Stimulated activated CD4-positive, alpha-beta T cell treated with anti-CD3 and anti-CD28 coated beads, Interleukin-2, amount 100 ng/mL, for 4 hours (primary cell): ENCODE measurements around the gene SEPTIN1.
A peak's percentile ranks its signal among the peaks of the same experiment; 100 is the strongest.

Source experiments
- DNase-seq: peaks from one replicate; pipeline ENCODE4 v3.0.0-alpha.2; 2020; ENCODE audit warnings: low read depth

SEPTIN1 gene, protein sequence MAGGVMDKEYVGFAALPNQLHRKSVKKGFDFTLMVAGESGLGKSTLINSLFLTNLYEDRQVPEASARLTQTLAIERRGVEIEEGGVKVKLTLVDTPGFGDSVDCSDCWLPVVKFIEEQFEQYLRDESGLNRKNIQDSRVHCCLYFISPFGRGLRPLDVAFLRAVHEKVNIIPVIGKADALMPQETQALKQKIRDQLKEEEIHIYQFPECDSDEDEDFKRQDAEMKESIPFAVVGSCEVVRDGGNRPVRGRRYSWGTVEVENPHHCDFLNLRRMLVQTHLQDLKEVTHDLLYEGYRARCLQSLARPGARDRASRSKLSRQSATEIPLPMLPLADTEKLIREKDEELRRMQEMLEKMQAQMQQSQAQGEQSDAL

DNA sequence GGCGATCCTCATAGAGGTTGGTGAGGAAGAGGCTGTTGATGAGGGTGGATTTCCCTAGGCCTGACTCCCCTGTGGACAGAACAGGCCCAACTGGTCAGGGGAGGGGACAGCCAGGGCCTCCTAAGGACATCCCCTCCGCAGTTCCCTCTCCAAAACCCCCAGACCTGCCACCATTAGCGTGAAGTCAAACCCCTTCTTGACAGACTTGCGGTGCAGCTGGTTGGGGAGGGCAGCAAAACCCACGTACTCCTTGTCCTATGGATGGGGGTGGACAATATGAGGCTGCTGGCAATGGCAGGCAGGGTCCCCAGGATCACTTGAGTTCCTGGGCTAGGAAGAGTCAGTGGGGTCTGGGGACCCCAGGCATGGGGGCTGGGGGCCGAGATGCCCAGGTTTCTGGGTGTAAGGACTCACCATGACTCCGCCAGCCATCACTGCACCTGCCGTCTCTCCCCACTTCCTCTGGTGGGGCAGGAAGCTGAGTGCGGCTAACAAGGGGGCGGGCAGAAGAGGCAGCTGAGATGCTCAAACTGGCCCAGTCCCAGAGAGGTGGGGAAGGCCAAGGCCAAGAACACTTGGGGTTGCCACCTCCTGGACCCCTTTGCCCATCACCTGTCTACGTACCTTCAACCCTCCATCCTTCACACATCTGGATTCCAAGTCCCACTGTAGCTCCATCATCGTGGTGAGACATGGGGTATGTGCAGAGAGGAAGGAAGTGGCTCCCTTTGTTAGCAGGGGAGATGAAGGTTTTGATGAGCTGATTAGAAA is at the start of gene SEPTIN1:
Gene SEPTIN1, minus strand, starts transcription at position 451 of the 771 bp plus-strand sequence. Its CDS starts 19 bp downstream, at position 432.
- DNase-seq, result peak; percentile 62

DNA sequence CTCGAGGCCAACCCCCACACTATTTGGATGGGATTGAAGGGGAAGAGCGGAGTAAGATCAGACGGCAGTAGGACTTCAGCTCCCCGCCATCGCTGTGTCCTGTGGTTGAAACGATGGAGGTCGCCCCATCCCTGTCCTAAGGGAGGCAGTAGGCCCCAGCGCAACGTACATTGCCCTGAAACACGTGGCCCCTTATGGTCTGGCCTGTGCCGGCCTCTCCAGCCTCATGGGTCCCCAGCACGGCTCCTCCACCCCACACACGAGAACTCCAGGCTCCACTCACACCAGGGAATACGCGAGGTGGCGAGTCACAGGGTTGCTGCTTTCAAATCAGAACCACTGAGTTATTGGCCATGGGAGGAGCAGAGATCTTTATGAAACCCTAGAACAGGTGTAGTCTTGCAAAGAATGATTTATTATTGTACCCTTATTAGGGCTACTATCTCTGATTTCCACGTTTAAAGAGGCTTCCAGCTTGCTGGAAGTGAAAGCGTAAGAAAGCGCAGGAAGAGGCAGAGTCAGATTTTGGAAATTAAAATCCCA is 48.1 kb upstream of the SEPTIN1 start:
- no peak for DNase-seq

DNA sequence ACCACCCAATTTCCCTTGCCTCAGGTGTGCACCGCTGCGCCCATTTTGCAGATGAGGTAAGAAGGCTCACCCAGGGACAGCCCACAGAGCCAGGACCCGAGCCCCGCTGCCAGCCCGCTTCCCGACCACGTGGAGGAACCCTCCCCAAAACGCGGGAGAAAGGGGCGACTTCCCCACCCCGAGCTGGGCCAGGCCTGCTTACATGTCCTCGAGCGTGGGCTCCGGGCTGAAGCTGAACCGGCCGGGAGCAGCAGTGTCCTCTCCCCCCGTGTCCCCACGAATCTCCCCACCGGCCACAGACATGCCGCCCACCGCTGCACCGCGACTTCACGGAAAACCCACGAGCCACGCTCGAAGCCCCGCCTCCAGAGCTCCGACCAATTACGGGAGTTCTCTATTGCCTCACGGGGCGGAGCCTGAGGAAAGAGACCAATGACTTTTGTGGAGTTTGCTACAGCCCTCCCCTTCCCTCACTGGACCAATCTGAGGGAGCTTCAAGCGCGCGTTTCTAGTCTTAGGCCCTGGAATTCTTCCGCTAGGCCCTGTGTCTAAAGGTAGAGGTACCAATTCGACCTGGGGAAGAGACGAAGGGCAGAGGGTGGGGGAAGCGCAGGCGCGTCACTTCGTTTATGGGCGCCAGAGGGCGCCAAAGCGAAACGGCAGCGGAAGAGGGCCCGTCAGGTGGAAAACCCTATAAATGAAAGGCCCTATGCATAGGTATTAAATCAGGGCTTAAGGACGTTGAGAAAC is 47.5 kb upstream of the SEPTIN1 start, which contains the start of gene DCTPP1:
Gene DCTPP1, minus strand, starts transcription at position 353 of the 750 bp plus-strand sequence. Its CDS starts 50 bp downstream, at position 303.
- peak; percentile 97 for DNase-seq

DNA sequence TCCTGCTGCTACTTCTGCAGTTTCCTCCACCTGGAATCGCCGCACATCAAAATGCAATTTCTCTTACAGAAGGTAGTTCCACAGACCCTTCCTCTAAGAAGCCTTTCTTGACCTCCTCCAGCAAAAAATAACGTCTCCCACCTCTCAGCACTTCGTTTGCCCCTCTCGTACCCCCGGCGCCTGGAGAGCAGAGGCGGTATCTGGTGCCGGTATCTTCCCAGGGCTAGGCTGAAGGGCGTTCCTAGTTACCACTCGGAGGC is 47.0 kb upstream of the SEPTIN1 start:
- no peak for DNase-seq

DNA sequence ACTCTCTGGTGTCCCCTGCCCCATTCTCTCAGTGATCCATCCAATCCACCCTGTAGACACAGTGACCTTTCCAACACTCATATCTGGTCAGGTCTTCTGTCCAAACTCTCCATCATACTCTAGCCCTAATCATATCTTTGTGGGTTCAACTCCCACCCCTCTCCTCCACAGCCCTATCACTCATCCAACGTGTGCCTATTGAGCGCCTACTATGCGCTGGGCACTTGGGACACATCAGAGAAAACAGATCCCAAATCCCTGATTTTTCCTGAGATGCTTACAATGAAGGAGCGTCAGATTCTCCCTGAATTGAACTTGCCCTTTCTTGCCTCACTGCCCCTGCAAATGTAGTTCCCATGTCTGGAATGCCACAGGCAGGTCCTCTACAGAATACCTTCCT is 45.7 kb upstream of the SEPTIN1 start:
- no peak for DNase-seq

DNA sequence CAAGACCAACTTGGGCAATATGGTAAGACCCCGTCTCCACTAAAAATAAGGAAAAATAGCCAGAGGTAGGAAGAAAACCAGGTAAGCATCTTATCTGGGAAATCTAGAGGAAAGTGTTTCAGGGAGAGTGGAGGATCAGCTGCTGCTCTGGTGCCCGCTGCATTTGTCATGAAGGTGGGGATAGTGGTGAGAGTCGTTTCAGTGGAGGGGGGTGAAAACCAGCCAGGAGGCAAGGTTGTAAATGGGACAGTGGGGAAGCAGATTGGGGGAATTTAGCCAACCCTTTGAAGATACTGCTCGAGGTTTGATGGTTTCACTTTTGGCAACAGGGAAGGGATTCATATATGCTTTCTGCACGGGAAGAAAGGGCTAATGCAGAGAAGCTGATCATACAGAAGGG is 38.6 kb upstream of the SEPTIN1 start:
- no peak for DNase-seq

DNA sequence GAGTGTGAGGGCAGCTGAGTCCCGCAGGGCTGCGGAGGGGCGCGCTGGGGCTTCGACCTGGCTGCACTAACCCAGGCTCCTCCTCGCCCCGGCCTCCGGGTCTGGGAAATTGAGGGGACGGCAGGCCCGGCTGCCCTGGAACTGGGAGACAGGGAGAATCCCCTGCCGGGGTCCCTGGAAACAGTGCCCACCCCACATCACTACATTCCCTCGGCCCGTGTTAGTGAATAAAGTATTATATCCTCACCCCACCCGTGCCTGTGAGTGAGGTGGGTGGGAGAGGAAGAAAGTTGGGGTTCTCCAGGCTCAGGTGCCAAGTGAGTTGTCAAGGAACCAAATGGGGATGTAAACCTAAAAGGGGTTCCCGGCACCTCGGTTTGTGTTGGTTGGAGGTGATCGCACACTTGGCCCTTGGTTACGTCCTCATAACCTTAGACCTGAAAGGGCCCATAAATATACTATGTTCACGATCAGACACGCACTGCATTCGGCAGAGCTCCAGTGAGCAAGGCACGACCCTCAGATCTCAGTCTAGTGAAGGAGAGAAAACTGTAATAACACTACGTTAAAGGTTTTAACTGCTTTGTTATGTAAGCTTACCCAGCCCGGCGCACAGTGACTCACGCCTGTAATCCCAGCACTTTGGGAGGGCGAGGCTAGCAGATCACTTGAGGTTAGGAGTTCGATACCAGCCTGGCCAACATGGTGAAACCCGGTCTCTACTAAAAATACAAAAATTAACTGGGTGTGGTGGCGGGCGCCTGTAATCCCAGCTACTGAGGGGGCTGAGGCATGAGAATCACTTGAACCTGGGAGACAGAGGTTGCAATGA is 36.2 kb upstream of the SEPTIN1 start:
- DNase-seq, result no peak

DNA sequence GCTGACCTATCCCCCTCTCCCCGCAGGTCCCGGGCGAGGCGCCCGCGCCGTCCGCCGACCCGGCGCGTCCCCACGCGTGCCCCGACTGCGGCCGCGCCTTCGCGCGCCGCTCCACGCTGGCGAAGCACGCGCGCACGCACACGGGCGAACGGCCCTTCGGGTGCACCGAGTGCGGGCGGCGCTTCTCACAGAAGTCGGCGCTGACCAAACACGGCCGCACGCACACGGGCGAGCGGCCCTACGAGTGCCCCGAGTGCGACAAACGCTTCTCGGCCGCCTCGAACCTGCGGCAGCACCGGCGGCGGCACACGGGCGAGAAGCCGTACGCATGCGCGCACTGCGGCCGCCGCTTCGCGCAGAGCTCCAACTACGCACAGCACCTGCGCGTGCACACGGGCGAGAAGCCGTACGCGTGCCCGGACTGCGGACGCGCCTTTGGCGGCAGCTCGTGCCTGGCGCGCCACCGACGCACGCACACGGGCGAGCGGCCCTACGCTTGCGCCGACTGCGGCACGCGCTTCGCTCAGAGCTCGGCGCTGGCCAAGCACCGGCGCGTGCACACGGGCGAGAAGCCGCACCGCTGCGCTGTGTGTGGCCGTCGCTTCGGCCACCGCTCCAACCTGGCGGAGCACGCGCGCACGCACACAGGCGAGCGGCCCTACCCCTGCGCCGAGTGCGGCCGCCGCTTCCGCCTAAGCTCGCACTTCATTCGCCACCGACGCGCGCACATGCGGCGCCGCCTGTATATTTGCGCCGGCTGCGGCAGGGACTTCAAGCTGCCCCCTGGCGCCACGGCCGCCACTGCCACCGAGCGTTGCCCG is 35.4 kb upstream of the SEPTIN1 start:
- peak; percentile 87 for DNase-seq

DNA sequence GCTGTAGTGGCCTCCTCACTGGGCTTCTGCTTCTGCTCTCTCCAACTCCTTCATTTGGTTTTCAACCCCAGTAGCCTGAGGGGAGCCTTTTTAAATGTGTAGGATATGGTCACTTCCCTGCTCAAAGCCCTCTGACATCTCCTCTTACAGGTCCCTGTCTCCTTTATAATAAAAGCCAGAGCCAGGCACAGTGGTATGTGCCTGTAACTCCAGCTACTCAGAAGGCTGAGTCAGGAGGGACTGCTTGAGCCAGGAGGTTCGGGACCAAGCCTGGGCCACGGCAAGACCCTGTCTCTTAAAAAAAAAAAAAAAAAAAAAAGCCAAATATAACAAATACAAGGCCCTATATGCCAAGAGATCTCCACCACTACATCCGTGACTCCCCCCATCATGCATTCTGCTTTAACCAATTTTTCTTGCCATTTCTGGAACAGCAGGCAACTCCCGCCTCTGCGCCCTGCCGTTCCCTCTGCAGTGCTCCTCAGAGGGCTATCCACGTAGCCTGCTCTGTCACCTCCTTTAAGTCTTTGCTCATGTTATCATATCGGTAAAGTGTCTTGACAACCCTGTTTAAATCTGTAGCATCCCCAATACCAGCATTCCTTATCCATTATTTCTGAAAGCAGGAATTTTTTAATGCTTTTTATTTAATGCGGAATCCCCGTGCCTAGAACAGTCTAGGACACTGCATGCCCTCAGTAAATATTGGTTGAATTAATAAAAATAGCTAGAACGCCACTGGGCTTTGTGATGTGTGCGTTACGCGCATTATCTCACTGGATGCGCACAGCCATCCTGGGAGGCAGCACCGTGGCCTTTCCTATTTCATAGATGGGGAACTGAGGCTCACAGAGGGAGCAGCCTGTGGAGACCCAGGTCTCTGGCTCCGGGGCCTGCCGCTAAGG is 34.5 kb upstream of the SEPTIN1 start:
- DNase-seq, result no peak

DNA sequence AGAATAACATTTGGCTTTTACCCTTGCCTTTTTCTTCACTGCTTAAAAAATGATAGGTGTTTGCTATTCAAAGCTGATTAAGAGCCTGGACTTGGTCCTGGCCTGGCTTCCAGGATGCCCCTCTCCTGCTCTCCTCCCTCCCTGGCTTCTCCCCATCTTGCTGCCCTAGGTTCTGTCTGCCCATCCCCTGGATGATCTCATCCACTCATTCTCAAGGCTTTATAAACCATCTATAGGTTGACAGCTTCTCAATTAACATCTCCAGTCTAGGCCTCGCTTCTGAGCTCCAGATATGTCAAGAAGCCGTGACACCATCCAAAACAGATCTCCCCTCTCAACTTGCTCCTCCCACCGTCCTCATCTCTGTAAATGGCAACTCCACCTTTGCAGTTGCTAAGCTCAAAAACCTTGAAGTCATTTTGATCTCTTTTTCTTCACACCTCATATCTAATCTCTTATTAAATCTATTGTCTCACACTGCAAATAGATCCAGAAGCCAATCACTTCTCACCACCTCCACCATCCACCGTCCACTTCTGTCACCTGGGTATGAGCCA is 33.8 kb upstream of the SEPTIN1 start:
- DNase-seq, result no peak

DNA sequence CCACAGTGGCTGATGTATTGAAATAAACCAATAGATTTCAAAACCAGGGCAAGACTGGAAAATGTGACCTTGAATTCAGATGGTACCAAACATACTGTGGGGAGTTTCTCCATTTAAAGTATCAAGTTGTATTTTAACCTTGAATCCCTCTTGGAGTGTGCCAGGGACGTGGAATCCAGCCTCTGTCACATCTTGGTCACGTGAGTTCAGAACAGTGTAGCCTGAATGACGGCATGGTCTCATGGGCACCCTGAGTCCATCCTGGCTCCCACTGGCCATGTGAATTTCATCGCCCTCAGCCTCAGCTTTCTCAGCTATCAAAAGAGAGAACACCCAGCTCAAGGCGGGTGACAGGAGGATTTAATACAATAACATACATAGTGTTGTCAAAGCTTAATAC is 31.8 kb upstream of the SEPTIN1 start:
- DNase-seq, result no peak

DNA sequence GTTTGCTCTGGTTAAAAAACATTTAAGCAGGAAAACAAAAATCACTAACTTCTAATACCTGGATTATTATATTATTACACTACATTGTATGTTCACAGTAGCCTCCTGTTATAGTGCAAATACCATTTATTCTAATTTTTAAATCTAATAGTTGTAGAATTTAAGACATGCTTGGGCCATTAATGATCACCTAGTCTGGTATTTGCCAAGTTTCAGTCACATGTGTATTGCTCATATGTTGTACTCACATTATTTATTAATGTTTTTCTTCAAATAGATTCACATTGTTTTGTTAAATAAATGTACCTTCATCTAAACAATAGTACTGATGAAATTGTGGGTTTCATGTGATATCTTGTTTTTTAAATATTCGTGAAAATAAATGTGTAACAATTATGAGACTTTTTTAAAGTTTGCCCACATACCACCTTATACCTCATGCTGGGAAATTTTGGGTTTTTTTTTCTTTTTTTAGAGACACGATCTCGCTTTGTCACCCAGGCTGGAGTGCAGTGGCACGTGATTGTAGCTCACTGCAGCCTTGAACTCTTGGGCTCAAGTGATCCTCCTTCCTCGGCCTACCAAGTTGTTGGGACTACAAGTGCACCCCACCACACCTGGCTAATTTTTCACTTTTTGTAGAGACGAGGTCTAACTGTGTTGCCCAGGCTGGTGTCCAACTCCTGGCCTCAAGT is 30.9 kb upstream of the SEPTIN1 start:
- DNase-seq, result no peak

DNA sequence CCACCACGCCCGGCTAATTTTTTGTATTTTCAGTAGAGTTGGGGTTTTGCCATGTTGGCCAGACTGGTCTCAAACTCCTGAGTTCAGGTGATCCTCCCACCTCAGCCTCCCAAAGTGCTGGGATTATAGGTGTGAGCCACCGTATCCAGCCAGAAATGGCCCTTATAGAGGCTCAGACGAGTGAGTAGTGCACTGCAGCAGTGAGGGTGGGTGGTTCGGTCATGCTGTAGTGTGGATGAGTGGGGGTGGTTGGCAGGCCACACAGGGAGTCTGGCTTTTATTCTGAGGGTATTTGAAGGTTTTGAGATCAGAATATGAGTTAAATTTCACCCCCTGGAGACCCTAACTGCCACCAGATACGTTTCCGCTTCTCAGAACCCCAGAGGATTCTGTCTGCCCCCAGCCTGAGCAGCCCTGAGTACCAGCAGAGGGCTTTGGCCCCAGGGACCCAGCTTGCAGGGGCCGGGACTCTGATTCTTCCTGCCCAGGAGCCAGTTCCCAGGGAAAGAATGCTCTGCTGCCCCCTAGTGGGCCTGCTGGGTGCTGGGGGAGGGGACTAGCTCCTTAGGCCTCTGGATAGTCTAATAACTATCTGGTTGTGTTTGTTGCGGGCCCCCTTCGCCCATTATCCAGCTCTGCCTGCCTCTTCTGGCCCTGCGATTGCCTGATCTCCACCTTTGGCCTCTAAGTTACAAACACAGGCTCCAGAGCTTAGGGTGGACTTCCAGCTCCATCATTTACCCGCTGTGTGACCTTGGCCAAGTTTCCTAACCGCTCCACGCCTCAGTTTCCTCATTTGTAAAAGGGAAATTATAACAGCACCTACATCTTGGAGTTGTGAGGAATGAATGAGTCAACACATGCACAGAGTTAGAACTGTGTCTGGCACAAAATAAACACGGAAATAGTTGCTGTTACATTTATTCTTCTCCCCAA is 27.0 kb upstream of the SEPTIN1 start:
- DNase-seq, result peak; percentile 87

DNA sequence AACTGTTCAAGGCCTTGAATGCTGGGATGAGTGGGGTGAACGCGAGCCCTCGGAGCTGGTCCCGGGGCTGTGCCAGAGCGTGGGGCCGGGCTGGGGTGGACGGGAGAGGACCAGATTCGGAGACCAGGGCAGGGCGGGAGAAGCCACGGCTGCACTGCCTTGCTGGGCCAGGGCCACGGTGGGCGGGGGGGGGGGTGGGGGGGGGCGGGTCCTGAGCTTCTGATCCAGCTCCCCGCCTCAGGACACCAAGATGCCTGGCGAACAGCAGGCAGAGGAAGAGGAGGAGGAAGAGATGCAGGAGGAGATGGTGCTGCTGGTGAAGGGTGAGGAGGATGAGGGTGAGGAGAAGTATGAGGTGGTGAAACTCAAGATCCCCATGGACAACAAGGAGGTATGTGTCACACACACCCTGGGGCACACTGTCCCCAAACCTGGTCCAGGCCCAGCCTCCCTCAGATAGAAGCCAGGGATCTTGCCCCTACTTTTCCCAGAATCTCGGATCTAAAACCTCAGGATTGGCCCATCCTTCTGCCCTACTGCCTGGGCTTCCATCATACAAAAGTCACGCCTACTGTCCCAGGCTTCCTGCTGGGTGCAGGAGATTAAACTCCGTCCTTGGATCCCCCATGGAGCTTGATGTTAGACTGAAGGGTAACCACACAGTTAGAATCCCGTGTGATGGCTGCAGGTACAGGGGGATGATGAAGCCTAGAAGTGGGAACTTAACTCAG is 25.6 kb upstream of the SEPTIN1 start:
- no peak for DNase-seq

DNA sequence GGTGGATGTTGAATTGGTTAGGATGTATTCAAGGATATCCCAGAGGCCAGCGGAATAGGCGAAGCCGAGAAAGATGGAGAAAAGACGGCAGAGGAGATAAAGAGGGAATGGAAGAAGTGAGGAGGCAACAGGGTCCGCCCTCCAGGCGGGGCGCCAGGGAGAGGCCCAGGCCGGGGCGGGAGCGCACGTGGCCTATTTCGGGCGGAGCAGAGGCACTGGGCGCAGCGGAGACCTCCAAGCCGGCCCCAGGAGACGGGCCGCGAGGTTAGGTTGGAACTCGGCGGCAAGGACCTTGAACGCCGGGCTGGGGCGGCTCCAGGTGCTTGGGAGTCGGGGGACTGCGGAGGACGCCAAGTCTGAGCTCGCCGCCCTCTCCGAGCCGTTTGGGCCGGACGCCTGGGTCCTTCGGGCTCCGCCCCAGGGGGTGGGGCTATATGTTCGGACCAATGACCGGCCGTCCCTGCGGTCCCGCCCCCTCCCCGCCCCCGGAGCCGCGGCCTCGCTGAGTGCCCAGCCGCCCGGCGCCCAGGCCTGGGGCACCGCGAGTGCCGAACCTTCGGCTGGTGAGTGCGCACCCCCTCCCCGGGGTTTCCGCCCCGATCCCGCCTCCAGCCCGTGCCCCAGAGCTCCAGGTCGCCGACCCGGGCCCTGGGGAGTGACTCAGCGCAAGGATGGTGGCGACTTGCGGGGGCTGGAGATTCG is 24.9 kb upstream of the SEPTIN1 start, which contains the start of gene ZNF771:
Gene ZNF771, plus strand, starts transcription at position 505 of the 702 bp plus-strand sequence. CDS start 448 bp downstream, outside the sequence.
- DNase-seq, result peak; percentile 80

DNA sequence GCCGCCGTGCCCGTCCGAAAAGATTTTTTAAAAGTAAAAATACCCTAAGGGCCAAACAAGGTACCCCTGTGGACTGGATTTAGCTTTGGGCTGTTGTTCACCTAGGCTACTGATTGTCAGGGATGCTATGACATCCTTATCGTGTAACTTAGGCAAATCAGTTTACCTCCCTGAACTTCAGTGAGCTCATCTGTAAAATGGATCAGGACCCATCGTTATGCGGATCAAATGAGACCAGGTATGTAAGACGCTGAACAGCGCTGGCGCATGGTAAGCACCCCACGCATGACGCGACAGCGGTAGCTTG is 24.4 kb upstream of the SEPTIN1 start:
- DNase-seq, result no peak
